MM.1S (cell line): ENCODE data around the gene CTSL.

ENCODE experiments used
- DNase-seq: peaks from one replicate; pipeline ENCODE4 v3.0.0-alpha.2; 2015
- H2AFZ ChIP-seq: fragments of 300-600 bp; sonication (generic); 2 replicates; pipeline ENCODE4 v1.6.0; 2016; ENCODE audit warnings: antibody characterized with exemption, low read length
- H3F3A ChIP-seq: fragments of 300-600 bp; sonication (generic); 2 replicates; pipeline ENCODE4 v1.6.1; 2016; ENCODE audit warnings: mild to moderate bottlenecking, antibody characterized with exemption, low read length, moderate library complexity, mixed read lengths; ENCODE audit not compliant: insufficient read depth
- H3K27ac ChIP-seq: fragments of 300-600 bp; sonication (generic); 2 replicates; pipeline ENCODE4 v1.5.1; 2016; ENCODE audit warnings: mild to moderate bottlenecking, low read length
- H3K27me3 ChIP-seq: fragments of 300-600 bp; sonication (generic); replicated peaks from 2 replicates; pipeline ENCODE4 v1.6.0; 2016; ENCODE audit warnings: low read length; ENCODE audit not compliant: insufficient read depth
- H3K36me3 ChIP-seq: fragments of 300-600 bp; sonication (generic); replicated peaks from 2 replicates; pipeline ENCODE4 v1.6.1; 2016; ENCODE audit warnings: mild to moderate bottlenecking, low read length, mixed read lengths; ENCODE audit not compliant: insufficient read depth
- H3K4me1 ChIP-seq: fragments of 300-600 bp; sonication (generic); 2 replicates; pipeline ENCODE4 v1.6.1; 2016; ENCODE audit warnings: low read length, mixed read lengths
- H3K4me2 ChIP-seq: fragments of 300-600 bp; sonication (generic); 2 replicates; pipeline ENCODE4 v1.6.0; 2016; ENCODE audit warnings: low read depth, low read length
- H3K4me3 ChIP-seq: fragments of 300-600 bp; sonication (generic); 2 replicates; pipeline ENCODE4 v1.5.1; 2016; ENCODE audit warnings: low read length, mixed read lengths
- H3K79me2 ChIP-seq: fragments of 300-600 bp; sonication (generic); 2 replicates; pipeline ENCODE4 v1.6.1; 2016; ENCODE audit warnings: mixed run types, low read length, mixed read lengths
- H3K9ac ChIP-seq: fragments of 300-600 bp; sonication (generic); 2 replicates; pipeline ENCODE4 v1.6.1; 2016; ENCODE audit warnings: low read length, mixed read lengths
- H3K9me2 ChIP-seq: fragments of 300-600 bp; sonication (generic); replicated peaks from 2 replicates; pipeline ENCODE4 v1.6.1; 2016; ENCODE audit warnings: mild to moderate bottlenecking, low read length, mixed read lengths; ENCODE audit not compliant: insufficient read depth
- H3K9me3 ChIP-seq: fragments of 300-600 bp; sonication (generic); replicated peaks from 2 replicates; pipeline ENCODE4 v1.6.1; 2016; ENCODE audit warnings: mild to moderate bottlenecking, low read length, mixed read lengths; ENCODE audit not compliant: insufficient read depth
- H4K20me1 ChIP-seq: fragments of 300-600 bp; sonication (generic); 2 replicates; pipeline ENCODE4 v1.6.1; 2016; ENCODE audit warnings: mild to moderate bottlenecking, low read length, moderate library complexity, mixed read lengths; ENCODE audit not compliant: insufficient read depth
- EZH2 ChIP-seq: fragments of 300-600 bp; sonication (generic); optimal IDR thresholded peaks from 2 replicates; pipeline ENCODE3; 2017; ENCODE audit warnings: low read depth, mild to moderate bottlenecking, antibody characterized with exemption, low read length, mixed read lengths
- EZH2phosphoT487 ChIP-seq: fragments of 300-600 bp; sonication (generic); IDR thresholded peaks from 2 replicates; pipeline ENCODE4 v1.6.1; 2018; ENCODE audit warnings: antibody characterized with exemption, low read length
- TF ChIP-seq, protein P1 (sequence below): fragments of 300-600 bp; sonication (generic); IDR thresholded peaks from 2 replicates; pipeline ENCODE4 v1.5.1; 2016; ENCODE audit warnings: antibody characterized with exemption, low read length, mixed read lengths

CTSL gene

DNA sequence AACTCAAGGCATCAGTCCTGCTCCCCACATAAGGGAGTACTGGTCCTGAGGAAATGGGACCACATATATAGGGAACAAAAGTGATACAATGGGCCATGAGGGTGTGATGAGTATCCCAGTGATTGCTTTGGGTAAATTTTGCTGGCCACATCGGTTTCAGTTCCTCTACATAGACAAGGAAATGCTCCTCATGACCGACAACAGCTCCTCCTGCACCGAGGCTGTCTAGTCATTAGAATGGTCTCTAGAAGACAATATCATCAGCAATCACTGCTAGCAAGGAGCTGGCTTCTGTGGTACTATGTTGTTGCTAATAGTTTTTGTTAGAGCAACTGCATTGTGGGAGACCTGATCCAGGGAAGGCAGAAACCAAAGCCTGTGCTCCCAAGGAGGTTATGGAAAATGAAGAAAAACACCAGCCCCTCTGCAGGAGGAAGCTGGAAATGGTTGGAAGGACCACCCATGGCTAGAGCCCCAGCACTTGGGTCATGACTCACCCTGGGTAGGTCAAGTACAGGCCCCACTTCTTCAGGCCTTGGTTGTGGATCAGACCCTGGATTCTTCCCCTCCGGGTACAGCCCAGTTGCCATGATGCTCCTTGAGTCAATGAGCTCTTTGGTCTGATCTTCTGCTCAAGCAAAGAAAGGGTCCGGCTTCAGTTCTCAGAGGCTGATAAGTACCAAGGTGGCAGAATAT is 3.4 kb upstream of the CTSL start:
- Histone ChIP-seq H3K27me3 (no peaks in the 10 kb centered on the region), H3F3A (peaks cover 8% of the 10 kb centered on the region; the same call in 1 of the 2 replicates), H3K4me2 (peak overlapping the region; percentile 2; the same call in 1 of the 2 replicates), H4K20me1 (no peaks in the 10 kb centered on the region), H3K36me3 (no peaks in the 10 kb centered on the region), H3K9ac (no peak overlapping the region), H2AFZ (no peak overlapping the region), H3K4me1 (peaks cover 5% of the 10 kb centered on the region; the same call in 1 of the 2 replicates), H3K79me2 (no peaks in the 10 kb centered on the region), H3K9me3 (no peaks in the 10 kb centered on the region), H3K4me3 (no peak overlapping the region), H3K9me2 (no peaks in the 10 kb centered on the region), H3K27ac (no peak overlapping the region)
- TF ChIP-seq, protein P1, sequence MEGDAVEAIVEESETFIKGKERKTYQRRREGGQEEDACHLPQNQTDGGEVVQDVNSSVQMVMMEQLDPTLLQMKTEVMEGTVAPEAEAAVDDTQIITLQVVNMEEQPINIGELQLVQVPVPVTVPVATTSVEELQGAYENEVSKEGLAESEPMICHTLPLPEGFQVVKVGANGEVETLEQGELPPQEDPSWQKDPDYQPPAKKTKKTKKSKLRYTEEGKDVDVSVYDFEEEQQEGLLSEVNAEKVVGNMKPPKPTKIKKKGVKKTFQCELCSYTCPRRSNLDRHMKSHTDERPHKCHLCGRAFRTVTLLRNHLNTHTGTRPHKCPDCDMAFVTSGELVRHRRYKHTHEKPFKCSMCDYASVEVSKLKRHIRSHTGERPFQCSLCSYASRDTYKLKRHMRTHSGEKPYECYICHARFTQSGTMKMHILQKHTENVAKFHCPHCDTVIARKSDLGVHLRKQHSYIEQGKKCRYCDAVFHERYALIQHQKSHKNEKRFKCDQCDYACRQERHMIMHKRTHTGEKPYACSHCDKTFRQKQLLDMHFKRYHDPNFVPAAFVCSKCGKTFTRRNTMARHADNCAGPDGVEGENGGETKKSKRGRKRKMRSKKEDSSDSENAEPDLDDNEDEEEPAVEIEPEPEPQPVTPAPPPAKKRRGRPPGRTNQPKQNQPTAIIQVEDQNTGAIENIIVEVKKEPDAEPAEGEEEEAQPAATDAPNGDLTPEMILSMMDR: no peak
- TF ChIP-seq EZH2 (no peak), EZH2phosphoT487 (no peak)
- peak; percentile 28 for DNase-seq

- Histone ChIP-seq H2AFZ (peak overlapping the region; percentile 96), H4K20me1 (no peaks in the 10 kb centered on the region), H3K9me2 (no peaks in the 10 kb centered on the region), H3K4me1 (peaks cover 5% of the 10 kb centered on the region; the same call in 1 of the 2 replicates), H3K9me3 (no peaks in the 10 kb centered on the region), H3K9ac (peak overlapping the region; percentile 66; the same call in 1 of the 2 replicates), H3F3A (peaks cover 8% of the 10 kb centered on the region; the same call in 1 of the 2 replicates), H3K36me3 (no peaks in the 10 kb centered on the region), H3K27me3 (no peaks in the 10 kb centered on the region), H3K4me3 (peak overlapping the region; percentile 82), H3K27ac (no peak overlapping the region), H3K79me2 (no peaks in the 10 kb centered on the region), H3K4me2 (peak overlapping the region; percentile 96)
- DNase-seq: no peak
- TF ChIP-seq, protein P1: no peak
- TF ChIP-seq EZH2 (no peak), EZH2phosphoT487 (no peak)
These were observed 491 bp upstream of the CTSL start for GRCh38 chr9:87725356-87725899.

GRCh38 chr9:87729246-87729645 is 3.3 kb downstream of the CTSL start:
- no peak overlapping the region for H2AFZ ChIP-seq
- H3K27ac ChIP-seq: no peak overlapping the region
- H3K4me2 ChIP-seq: no peak overlapping the region
- no peaks in the 10 kb centered on the region for H3K79me2 ChIP-seq
- H3K9me2 ChIP-seq: no peaks in the 10 kb centered on the region
- TF ChIP-seq EZH2 (no peak), EZH2phosphoT487 (no peak)
- TF ChIP-seq, protein P1: no peak
- H3K9me3 ChIP-seq: no peaks in the 10 kb centered on the region
- H3K9ac ChIP-seq: no peak overlapping the region
- no peaks in the 10 kb centered on the region for H3K27me3 ChIP-seq
- H3F3A ChIP-seq: peaks cover 8% of the 10 kb centered on the region; the same call in 1 of the 2 replicates
- H4K20me1 ChIP-seq: no peaks in the 10 kb centered on the region
- H3K36me3 ChIP-seq: no peaks in the 10 kb centered on the region
- DNase-seq: no peak
- no peaks in the 10 kb centered on the region for H3K4me1 ChIP-seq
- no peak overlapping the region for H3K4me3 ChIP-seq
